IPS-18c (cell line): ENCODE results near the gene STOM.

Experiments
- H3K4me3 ChIP-seq: 2 replicates; pipeline ENCODE4 v1.7.0; 2013; ENCODE audit warnings: low read depth, mild to moderate bottlenecking, low read length, moderate library complexity; ENCODE audit not compliant: insufficient read depth
- H3K9me3 ChIP-seq: one replicate; pipeline ENCODE4 v1.6.1; 2013; ENCODE audit warnings: mild to moderate bottlenecking, low read length, moderate library complexity; ENCODE audit not compliant: control insufficient read depth, insufficient read depth

Gene STOM

GRCh38 chr9:121359351-121360294 is 10.4 kb downstream of the STOM start:
- H3K4me3 ChIP-seq = no peak overlapping the region
- no peaks in the 10 kb centered on the region for H3K9me3 ChIP-seq

GRCh38 chr9:121358751-121359150 is 11.3 kb downstream of the STOM start:
- Histone ChIP-seq H3K9me3 (no peaks in the 10 kb centered on the region), H3K4me3 (no peak overlapping the region)

- no peaks in the 10 kb centered on the region for H3K9me3 ChIP-seq
- H3K4me3 ChIP-seq = no peak overlapping the region
Measured at GRCh38 chr9:121357011-121357410, 13.0 kb downstream of the STOM start.

GRCh38 chr9:121354762-121355161 is 15.3 kb downstream of the STOM start:
- no peaks in the 10 kb centered on the region for H3K9me3 ChIP-seq

DNA sequence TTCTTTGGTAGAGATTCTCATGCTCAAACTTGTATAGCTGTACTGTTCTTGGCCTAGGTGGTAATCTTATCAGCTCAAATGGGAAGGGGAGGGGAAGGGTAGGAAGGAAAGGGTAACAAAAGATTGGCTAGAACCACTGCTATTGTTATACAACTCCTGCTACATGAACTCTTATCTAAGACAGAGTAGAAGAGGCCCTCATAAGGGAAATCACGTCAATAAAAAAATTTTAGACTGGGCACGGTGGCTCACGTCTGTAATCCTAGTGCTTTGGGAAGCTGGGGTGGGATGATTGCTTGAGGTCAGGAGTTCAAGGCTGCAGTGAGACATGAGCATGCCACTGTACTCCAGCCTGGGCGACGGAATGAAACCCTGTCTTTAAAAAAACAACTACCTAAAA is 15.9 kb downstream of the STOM start:
- no peaks in the 10 kb centered on the region for H3K9me3 ChIP-seq
- no peak overlapping the region for H3K4me3 ChIP-seq

More at GRCh38 chr9:121354762-121355161, 15.3 kb downstream of the STOM start:
- H3K4me3 ChIP-seq = no peak overlapping the region

DNA sequence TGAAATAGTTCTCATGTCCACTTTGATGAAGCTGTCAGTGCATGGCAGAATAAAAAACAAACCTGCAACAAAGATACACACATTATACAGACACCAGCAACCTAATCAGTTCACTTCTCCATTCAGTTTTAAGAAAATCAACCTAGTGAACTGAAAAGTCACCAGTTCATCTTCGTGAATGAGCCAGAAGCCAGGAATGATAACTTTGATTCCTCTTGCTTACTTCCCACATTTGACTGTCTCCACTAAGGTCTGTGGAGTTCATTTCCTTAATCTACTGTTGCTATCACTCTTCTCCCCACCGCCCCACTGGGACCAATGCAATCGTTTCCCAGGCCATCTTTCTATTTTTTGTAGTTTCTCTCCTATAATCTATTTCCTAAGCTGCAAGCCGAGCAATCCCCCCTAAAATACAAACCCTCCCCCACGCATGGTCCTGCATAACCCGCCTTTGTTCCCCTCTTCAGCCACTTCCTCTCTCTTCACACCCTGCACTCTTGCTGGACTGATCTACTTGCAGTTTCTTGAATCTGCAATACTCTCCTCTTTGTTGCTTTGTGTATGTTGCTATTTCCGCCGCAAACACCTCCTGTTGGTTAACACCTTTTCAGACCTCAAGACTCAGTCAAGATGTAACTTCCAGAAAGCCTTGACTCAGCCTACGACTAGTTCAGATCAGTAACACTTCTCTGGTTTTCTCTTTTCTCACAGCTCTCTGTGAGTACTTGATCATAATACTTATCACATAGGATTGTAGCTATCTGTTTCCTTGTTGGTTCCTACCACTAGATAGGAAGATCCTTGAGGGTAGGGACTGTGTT is 16.6 kb downstream of the STOM start:
- Histone ChIP-seq H3K4me3 (no peak overlapping the region), H3K9me3 (no peaks in the 10 kb centered on the region)

DNA sequence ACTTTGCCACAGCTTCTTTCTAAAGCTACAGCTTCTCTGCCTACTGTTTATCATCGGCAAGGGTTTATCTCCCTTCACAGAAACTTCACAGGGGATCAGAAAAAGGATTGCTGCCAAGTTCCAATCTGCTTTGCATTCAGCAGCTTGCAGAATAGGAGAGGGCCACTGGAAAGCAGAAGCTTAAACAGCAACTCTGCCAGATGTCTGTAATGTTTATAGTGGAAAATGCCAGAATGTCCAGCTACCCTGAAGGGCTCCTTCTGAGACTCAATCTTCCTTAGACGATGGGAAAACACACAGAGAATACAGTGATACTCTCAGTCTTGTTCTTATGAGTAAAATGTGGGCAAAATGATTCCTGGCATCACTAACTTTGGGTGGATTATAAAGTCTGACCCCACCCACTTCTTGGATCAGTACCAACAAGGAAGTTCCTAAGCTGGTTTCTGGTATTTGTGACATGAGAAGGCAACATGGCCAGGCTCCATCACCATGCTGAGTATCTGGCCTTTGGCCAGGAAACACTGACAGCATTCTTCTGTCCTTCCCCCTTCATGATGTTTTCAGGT is 19.0 kb downstream of the STOM start:
- Histone ChIP-seq H3K4me3 (no peak overlapping the region), H3K9me3 (no peaks in the 10 kb centered on the region)

DNA sequence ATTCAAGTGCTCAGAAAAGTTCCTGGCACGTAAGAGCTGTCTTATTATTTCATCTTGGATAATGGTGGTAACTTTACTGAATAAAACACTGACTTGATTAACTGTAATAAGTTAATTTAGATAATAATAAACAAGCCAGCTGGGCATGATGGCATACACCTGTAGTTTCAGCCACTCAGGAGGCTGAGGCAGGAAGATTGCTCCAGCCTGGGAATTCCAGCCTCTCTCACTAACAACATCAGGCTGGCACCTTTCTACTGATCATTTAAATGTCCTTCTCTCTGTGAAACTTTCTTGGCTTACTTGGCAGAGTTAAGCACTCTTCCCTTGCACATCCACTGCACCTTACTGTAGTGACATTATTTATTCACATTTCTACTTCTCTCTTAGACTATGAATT is 20.0 kb downstream of the STOM start:
- no peaks in the 10 kb centered on the region for H3K9me3 ChIP-seq
- no peak overlapping the region for H3K4me3 ChIP-seq

- no peaks in the 10 kb centered on the region for H3K9me3 ChIP-seq
- H3K4me3 ChIP-seq = no peak overlapping the region
Measured at GRCh38 chr9:121349009-121349408, 21.0 kb downstream of the STOM start.

DNA sequence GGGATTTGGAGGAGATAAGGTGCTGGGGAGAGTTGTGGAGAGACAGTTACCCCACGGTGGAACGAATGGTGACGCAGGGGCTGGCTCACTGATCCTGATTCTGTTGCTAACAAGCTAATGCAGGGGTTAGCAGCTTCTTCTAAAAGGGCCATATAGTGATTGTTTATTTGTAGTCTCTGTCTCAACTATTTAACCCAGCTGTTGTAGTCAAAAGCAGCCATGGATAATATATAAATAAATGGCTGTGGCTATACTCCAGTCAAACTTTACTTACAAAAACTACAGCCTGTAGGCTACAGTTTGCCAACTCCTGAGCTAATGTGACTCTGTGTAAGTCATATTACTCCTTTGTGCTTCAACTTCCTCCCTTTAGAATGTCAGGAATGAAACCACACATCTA is 21.8 kb downstream of the STOM start:
- no peaks in the 10 kb centered on the region for H3K9me3 ChIP-seq

GRCh38 chr9:121345070-121345469 is 25.0 kb downstream of the STOM start:
- Histone ChIP-seq H3K4me3 (no peak overlapping the region), H3K9me3 (no peaks in the 10 kb centered on the region)

More for the DNA sequence above, 21.8 kb downstream of the STOM start:
- no peak overlapping the region for H3K4me3 ChIP-seq

DNA sequence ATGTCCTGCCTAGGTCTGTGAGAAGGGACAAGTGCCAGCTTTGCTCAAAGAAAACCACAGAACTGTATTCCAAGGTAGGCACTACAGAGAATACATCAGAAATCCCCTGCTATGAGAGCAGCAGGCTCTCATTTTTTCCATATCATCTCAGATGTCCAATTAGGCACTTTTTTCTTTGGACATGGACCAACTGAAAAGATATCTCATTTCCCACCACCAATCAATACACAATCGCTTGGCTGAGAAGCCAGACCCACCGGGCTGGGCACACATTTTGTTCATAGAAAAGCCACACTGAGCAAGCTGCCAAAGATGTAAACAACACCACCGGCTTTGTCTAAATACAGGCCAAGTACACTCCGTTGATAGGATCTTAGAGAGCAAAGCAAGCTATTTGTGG is 25.9 kb downstream of the STOM start:
- H3K4me3 ChIP-seq = no peak overlapping the region
- H3K9me3 ChIP-seq = no peaks in the 10 kb centered on the region

DNA sequence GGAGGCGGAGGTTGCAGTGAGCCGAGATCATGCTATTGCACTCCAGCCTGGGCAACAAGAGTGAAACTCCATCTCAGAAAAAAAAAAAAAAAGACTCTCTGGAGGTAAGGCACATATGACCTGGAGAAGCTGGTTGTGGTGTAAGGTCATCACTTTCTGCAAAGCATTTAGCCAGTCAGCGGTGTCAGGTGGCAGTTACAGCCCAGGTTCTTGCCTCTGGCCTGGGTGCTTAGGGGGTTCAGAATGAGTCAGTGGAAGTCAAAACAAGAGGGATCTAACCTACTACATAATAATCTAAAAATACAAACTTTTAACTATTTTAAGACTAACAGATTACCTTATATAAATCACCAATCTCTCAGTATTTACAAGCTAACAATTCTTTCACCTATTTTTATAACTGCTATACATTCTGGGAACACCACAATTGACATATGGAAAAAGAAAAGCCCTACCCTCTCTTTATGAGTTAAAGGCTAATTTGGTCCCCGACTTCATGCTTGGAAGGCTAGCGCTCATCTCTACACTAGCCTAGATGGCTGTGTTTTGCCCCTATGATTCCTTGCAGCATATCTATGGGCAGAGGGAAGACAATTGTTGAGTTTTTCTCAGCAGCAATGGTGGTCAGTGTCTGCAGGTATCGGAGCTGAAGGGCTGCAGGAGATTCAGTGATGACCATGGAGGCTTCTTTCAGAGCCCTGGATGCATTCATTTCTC is 29.2 kb downstream of the STOM start:
- no peaks in the 10 kb centered on the region for H3K9me3 ChIP-seq
- no peak overlapping the region for H3K4me3 ChIP-seq

- Histone ChIP-seq H3K4me3 (no peak overlapping the region), H3K9me3 (no peaks in the 10 kb centered on the region)
Measured at GRCh38 chr9:121339437-121339836, 30.6 kb downstream of the STOM start.

- Histone ChIP-seq H3K4me3 (no peak overlapping the region), H3K9me3 (no peaks in the 10 kb centered on the region)
Measured at GRCh38 chr9:121336665-121337064, 33.4 kb downstream of the STOM start.

DNA sequence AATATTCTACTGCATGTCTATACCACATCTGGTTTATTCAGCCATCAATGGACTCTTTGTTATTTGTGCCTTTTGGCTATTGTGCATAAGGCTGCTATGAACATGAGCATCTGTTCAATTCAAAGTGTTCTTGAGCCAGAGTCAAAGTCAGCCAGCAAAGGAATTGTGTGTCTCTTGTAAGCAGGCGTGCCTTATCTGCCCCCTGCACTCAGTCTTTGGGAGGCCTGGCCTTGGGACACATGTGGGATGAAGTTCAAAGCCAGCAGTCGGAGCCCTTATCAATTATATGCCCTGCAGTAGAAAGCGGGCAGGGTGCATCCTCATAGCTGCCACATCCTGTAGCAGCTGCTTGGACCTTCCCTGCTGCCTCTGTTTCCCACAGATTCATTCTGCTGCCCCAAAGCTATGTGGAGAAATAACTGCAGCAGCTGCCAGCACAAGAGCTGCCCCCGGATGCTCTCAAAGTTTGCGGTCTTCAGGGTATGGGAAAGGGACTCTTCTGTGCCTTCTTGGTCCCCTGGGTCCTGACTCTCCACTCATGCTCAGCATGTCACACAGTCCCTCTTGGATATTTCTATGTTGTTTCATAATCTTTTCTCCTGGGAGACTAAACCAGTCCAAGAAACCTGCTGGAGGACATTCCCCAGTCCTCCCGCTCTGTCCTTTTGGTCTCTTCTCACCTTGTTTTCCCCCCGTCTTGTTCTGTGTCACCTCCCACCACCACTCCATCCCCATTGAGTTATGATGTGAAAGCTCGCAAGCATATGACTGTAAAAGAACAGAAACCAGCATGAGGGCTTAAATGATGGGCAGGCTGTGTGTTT is 35.9 kb downstream of the STOM start:
- Histone ChIP-seq H3K4me3 (no peak overlapping the region), H3K9me3 (no peaks in the 10 kb centered on the region)
